NK-92 (cell line): ENCODE measurements around the gene HOXA7.

Experiments used
- DNase-seq: peaks from one replicate; lab custom pipeline; 2025; ENCODE audit not compliant: unreplicated experiment; lab: John Stamatoyannopoulos, UW

Gene HOXA7

DNA sequence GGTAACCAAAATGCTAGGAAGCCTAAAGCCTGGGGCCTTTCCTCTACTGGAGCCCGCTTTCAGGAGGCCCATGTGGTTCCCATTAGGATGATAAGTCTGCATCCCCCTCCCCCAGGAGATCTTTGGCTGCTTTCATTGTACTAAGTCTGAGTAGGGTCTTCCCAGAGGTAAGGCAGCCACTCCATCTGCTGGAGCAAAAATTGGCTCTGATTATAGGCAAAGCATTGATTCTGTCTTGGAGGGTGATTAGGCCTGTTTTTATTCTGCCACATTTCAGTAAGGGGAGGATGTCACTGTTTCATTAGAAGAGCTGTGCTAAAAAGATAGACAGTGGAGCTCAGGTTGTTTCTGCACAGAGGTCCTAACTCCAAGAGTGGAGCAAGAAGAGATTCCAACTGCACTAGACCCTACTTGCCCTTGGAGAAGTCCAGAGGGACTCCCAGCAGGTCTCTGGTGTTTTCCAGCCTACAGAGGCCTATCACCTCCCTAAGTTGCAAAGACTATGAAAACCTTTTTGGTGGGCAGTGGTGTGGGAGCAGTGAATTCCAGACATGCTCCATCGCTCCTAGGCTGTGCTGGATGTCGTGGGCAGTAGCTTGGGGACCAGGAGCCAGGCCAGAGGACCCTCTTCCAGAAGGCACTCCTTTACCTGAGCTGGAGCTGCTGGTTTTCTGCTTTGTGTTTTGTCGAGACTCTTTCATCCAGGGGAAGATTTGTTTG is 46.8 kb downstream of the HOXA7 start:
- no peak for DNase-seq

- no peak for DNase-seq
Observed at GRCh38 chr7:27108390-27109127, 47.9 kb downstream of the HOXA7 start.

DNA sequence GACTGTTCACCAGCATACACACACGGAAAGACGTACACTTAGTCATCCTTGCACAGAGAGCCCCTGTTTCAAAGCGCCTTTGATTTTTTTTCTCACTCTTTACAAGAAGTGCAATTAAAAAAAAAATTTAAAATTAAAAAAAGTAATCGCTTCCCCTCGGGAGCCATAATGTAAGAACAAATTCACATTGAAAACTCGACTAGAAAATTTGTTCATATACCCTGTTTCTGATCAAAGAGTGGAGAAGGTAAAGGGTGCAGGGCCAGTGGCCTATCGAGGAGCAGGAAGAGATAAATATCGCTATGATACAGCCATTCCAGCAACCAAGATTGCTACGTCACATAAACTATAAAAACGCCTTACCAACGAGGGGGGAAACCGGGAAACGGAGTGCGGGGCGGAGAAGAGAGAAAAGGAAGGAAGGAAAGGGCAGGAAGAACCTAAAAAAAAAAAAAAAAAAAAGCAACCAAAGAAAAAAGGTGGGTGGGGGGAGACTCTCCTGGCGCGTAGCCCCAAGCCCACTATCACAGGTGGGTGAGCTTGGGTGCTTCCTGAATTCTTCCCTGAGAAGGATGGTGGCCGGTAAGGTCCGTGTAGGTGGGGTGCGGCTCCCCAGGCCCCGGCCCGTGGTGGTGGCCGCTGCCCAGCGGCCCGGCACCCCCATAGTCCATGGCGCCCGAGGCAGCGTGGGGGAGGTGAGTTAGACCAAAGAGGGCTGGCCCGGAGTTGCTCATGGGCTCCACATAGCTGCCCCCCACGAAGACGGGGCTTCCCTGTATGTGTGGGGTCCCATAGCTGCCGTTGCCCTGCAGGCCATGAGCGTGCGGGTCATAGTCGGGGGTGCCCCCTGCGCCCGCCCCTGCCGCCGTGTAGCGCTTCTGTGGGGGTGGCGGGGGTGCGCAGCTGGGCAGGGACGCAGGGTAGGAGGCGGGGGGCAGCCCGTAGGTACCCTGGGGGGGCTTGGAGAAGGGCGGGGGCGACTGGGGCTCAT is 48.8 kb downstream of the HOXA7 start:
- no peak for DNase-seq

DNA sequence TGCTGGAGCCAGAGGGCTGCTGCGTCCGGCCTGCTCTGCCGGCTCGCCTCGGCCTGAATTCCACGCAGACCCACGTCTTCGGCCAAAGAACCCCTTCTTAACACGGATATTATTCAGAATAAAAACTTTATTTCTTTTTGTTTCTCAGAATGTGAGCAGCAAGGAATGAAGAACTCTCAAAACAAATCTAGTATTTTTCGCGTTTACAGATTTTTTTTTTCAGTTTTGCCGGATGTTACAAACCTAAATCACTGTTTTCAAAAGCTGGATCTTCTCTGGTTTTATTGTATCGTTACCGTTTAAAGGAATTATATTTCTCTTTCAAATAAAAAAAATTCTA is 49.6 kb downstream of the HOXA7 start:
- DNase-seq, result no peak

- DNase-seq, result no peak
Observed at GRCh38 chr7:27106181-27106900, 50.1 kb downstream of the HOXA7 start.

- DNase-seq, result no peak
Observed at GRCh38 chr7:27105301-27106031, 51.0 kb downstream of the HOXA7 start.

- no peak for DNase-seq
Observed at GRCh38 chr7:27104341-27105058, 52.0 kb downstream of the HOXA7 start.
